SK-N-SH (cell line): Measurements from ENCODE around the gene BCL2L13. TPM values are rescaled to one million over a fixed set of nuclear protein-coding genes. Genes with fewer than 3 reads are reported as not detected.

ENCODE experiments used
- CTCF ChIA-PET: fragments of 300-600, 350-600 bp; formaldehyde crosslinking; extraction: SDS; loops from one replicate; lab custom pipeline; 2021; lab: Yijun Ruan, JAX
- POLR2A ChIA-PET: fragments of 350-600 bp; sonication (Branson Sonifier 250); formaldehyde crosslinking; extraction: SDS; loops from one replicate; lab custom pipeline; 2020; ENCODE audit warnings: antibody characterized with exemption, inconsistent platforms; lab: Yijun Ruan, JAX
- DNase-seq: peaks from one replicate; pipeline ENCODE4 v3.0.0; 2012
- H2AFZ ChIP-seq: fragments of 200-600 bp; sonication (generic); 2 replicates; pipeline ENCODE4 v1.8.1; 2016; ENCODE audit warnings: antibody characterized with exemption, mild to moderate bottlenecking, low read depth
- H3F3A ChIP-seq: fragments of 200-600 bp; sonication (generic); replicated peaks from 2 replicates; pipeline ENCODE3; 2016; ENCODE audit warnings: antibody characterized with exemption, mild to moderate bottlenecking; ENCODE audit not compliant: insufficient read depth
- H3K27ac ChIP-seq, 2 experiments: fragments of 200-500 bp in 1 of 2; fragments of 200-600 bp in 1 of 2; sonication (Bioruptor generic) in 1 of 2; sonication (generic), shearing (Covaris generic) in 1 of 2; 2 replicates each; pipeline versions ENCODE4 v1.5.1 to v1.6.1; 2014 to 2016; ENCODE audit warnings: low read depth in 2 of 2, inconsistent platforms in 1 of 2, low read length in 1 of 2, mild to moderate bottlenecking in 1 of 2, mixed read lengths in 1 of 2
- H3K27me3 ChIP-seq: fragments of 200-600 bp; sonication (generic), shearing (Covaris generic); 2 replicates; pipeline ENCODE4 v1.6.1; 2016; ENCODE audit warnings: mixed run types; ENCODE audit not compliant: insufficient read depth
- H3K36me3 ChIP-seq, 2 experiments: fragments of 200-500 bp in 1 of 2; fragments of 200-600 bp in 1 of 2; sonication (Bioruptor generic) in 1 of 2; sonication (generic) in 1 of 2; replicated peaks in 1 of 2; 2 replicates each; pipeline versions ENCODE3 to v1.5.1; 2014 to 2016; ENCODE audit warnings: low read length in 1 of 2, mild to moderate bottlenecking in 1 of 2; ENCODE audit not compliant: insufficient read depth in 2 of 2, control insufficient read depth in 1 of 2
- H3K4me1 ChIP-seq, 2 experiments: fragments of 200-500 bp in 1 of 2; fragments of 200-600 bp in 1 of 2; sonication (Bioruptor generic) in 1 of 2; sonication (generic), shearing (Covaris generic) in 1 of 2; 2 replicates each; pipeline versions ENCODE4 v1.5.1 to v1.6.1; 2014 to 2016; ENCODE audit warnings: low read depth in 1 of 2, low read length in 1 of 2, mixed run types in 1 of 2; ENCODE audit not compliant: insufficient read depth in 2 of 2, control insufficient read depth in 1 of 2
- H3K4me2 ChIP-seq: fragments of 200-600 bp; sonication (generic), shearing (Covaris generic); 2 replicates; pipeline ENCODE4 v1.6.1; 2017; ENCODE audit warnings: mixed run types
- H3K4me3 ChIP-seq, 2 experiments: fragments of 200-500 bp in 1 of 2; fragments of 200-600 bp in 1 of 2; sonication (Bioruptor generic) in 1 of 2; sonication (generic), shearing (Covaris generic) in 1 of 2; 2 replicates each; pipeline versions ENCODE4 v1.5.1 to v1.8.1; 2014 to 2016; ENCODE audit warnings: low read depth in 2 of 2, inconsistent platforms in 1 of 2, low read length in 1 of 2, mild to moderate bottlenecking in 1 of 2, mixed read lengths in 1 of 2, moderate library complexity in 1 of 2
- H3K79me2 ChIP-seq: fragments of 200-600 bp; sonication (generic); 2 replicates; pipeline ENCODE4 v1.8.1; 2017; ENCODE audit warnings: mild to moderate bottlenecking; ENCODE audit not compliant: insufficient read depth
- H3K9ac ChIP-seq: fragments of 200-600 bp; sonication (generic); 2 replicates; pipeline ENCODE4 v1.6.1; 2017; ENCODE audit warnings: mixed run types
- H3K9me2 ChIP-seq: fragments of 200-600 bp; sonication (generic); 2 replicates; pipeline ENCODE4 v1.6.1; 2017; ENCODE audit warnings: mixed run types
- H3K9me3 ChIP-seq: fragments of 200-600 bp; sonication (generic); 2 replicates; pipeline ENCODE4 v1.6.1; 2017; ENCODE audit warnings: mixed run types, mild to moderate bottlenecking, moderate library complexity
- H4K20me1 ChIP-seq: fragments of 200-600 bp; sonication (generic); 2 replicates; pipeline ENCODE4 v1.6.1; 2017; ENCODE audit warnings: mild to moderate bottlenecking, mixed run types; ENCODE audit not compliant: insufficient read depth
- CHD2 ChIP-seq: fragments of 150-350 bp; IDR thresholded peaks from 2 replicates; pipeline ENCODE4 v1.6.1; 2018; ENCODE audit warnings: low read length; ENCODE audit not compliant: partially characterized antibody
- ELF1 ChIP-seq: IDR thresholded peaks from 2 replicates; pipeline ENCODE4 v1.4.0; 2012
- EP300 ChIP-seq, 2 experiments: IDR thresholded peaks; 2 replicates each; pipeline versions ENCODE4 v1.4.0 to v1.6.1; 2012; ENCODE audit warnings: borderline replicate concordance in 1 of 2, low read depth in 1 of 2, low read length in 1 of 2
- MAX ChIP-seq: IDR thresholded peaks from 2 replicates; pipeline ENCODE4 v1.4.0; 2012; ENCODE audit warnings: low read depth
- MEF2A ChIP-seq: IDR thresholded peaks from 2 replicates; pipeline ENCODE4 v1.4.0; 2012; ENCODE audit warnings: low read depth, borderline replicate concordance
- REST ChIP-seq: IDR thresholded peaks from 2 replicates; pipeline ENCODE4 v1.6.1; 2012; ENCODE audit warnings: mild to moderate bottlenecking, low read depth, low read length, moderate library complexity
- SMC3 ChIP-seq: IDR thresholded peaks from 2 replicates; pipeline ENCODE4 v1.6.1; 2012; ENCODE audit warnings: low read depth, low read length, improper control_type of control experiment
- TCF12 ChIP-seq: IDR thresholded peaks from 2 replicates; pipeline ENCODE4 v1.4.0; 2012
- YY1 ChIP-seq: IDR thresholded peaks from 2 replicates; pipeline ENCODE4 v1.4.0; 2012; ENCODE audit warnings: low read depth, mild to moderate bottlenecking
- WGBS: methylation state at CpG from one replicate; pipeline ENCODE4 v1.1.6; 2017; ENCODE audit warnings: low lambda C conversion rate; 5-methylcytosine and 5-hydroxymethylcytosine counted together
- polyA plus RNA-seq, 3 experiments: library from polyadenylated mRNA; depleted of rRNA; stranded (reverse); fragments of >200 nt; gene quantifications; 2 replicates each; pipeline ENCODE4 v1.2.3, GENCODE V29; 2012

Gene BCL2L13
- polyA plus RNA-seq, 1 of the 3 experiments (the other 2 are of a cell fraction), result 37.1 TPM

- TF ChIP-seq REST, result no peak
- TF ChIP-seq CHD2, result no peak
- TF ChIP-seq TCF12, result no peak
- TF ChIP-seq SMC3, result no peak
- TF ChIP-seq MAX, result no peak
- TF ChIP-seq EP300 (IDR thresholded peaks at IDR 0.05; ENCODE audit: borderline replicate concordance in 1 of 2, low read depth in 1 of 2, low read length in 1 of 2), result no peak
- TF ChIP-seq ELF1, result no peak
- TF ChIP-seq MEF2A, result no peak
Observed at GRCh38 chr22:17769013-17769715, 130.6 kb downstream of the BCL2L13 start (continued).

GRCh38 chr22:17769716-17770082 lies 131.1 kb downstream of the BCL2L13 start:
- H3K9ac ChIP-seq, result no peak overlapping the region
- peaks cover 0 to 4% of the 10 kb centered on the region in 2 experiments for H3K36me3 ChIP-seq
- WGBS, result 96% methylated on average over 3 of the region's 9 CpGs
- no peaks in the 10 kb centered on the region for H3K9me3 ChIP-seq
- no peak overlapping the region for H3K4me2 ChIP-seq
- no peaks in the 10 kb centered on the region for H3F3A ChIP-seq
- H3K4me3 ChIP-seq, result no peak overlapping the region
- peaks cover 28% of the 10 kb centered on the region for H4K20me1 ChIP-seq
- DNase-seq, result no peak
- no peaks in the 10 kb centered on the region for H3K9me2 ChIP-seq
- H2AFZ ChIP-seq, result no peak overlapping the region
- no peak overlapping the region for H3K27ac ChIP-seq
- CTCF ChIA-PET, result interaction anchor here (0.9 to 7.2 kb wide), 2 partner anchors 28 to 61 kb away, joined by 3 to 62 read pairs; no protein-coding TSS in a partner anchor
- POLR2A ChIA-PET, result interaction anchor here (1.2 kb wide), 1 partner anchor 10 kb away, joined by 3 read pairs; no protein-coding TSS in a partner anchor
- no peak for TF ChIP-seq YY1
- H3K27me3 ChIP-seq, result no peaks in the 10 kb centered on the region
- H3K79me2 ChIP-seq, result peaks cover 53% of the 10 kb centered on the region
- H3K4me1 ChIP-seq, result peaks cover 12 to 35% of the 10 kb centered on the region in 2 experiments; a peak in 2 of 4 replicates
